ENCODE data around the gene FOXP1. TPM values are rescaled to one million over a fixed set of nuclear protein-coding genes. Genes with fewer than 3 reads are reported as not detected.
A peak's percentile ranks its signal among the peaks of the same experiment; 100 is the strongest.

The FOXP1 gene
- total and polyA plus RNA-seq, 2 of the 13 experiments (the other 11 are each of a cell fraction or from before 2014, with no cell fraction given), result 40.4 to 59.0 TPM

GRCh38 chr3:71028184-71028583 is 555.3 kb downstream of the FOXP1 start:
- BruUV-seq (replicated peaks), result no TSS peak
- in situ Hi-C loops (cut with HindIII; ENCODE audit: extremely low pct_ligation_motif_present, low pct_unique_long_range_greater_than_20kb), result no loop called here
- FAIRE-seq, result no peak

DNA sequence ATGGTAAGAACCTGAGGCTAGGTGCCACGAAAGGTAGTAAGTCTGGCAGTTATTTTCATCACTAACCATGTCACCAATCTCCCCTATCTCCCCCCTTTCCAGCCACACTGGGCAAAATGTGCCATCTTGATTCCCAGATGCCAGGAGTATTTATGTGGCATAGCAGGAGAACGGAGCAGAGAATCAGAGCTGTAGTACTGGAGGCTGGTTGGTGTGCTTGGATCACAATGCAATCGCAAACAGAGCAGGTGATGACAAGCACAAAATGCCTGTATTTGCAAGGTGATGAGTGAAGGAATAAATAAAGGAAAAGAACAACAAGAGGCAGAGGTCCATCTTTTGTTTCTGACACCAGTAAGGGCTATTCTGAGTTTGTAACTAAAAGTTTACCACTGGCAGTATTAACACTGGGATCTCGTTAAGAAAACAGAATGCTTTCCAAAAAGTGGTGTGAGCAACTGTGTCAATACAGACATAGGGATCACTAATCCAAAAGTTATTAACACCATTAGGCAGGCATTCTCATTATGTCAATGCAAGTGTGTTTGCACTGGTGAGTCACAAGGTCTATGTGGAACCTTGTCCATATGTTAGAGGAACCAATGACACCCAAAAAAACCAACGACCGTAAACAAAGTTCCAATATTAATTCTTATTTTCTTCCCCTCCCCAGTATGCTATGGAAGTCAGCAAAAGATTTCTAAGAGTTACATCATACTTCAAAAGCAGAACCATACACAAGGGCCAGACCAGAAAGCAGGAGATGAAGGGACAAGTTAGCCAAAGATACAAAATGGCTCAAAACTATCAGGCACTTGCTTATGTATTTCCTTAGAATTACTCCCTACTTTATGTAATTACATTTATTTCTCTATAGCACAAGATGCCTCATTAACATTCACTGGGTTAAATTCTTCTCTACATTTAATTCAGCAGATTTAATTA is 556.6 kb downstream of the FOXP1 start:
- in situ Hi-C loops (cut with HindIII; ENCODE audit: extremely low pct_ligation_motif_present, low pct_unique_long_range_greater_than_20kb), result no loop called here
- no peak for FAIRE-seq
- TF ChIP-seq ZBTB21 (CRISPR knock-in tag; IDR thresholded peaks at IDR 0.05), result no peak
- 0 out of 2 replicates have a peak, but pooled peaks have one; percentile 38 for TF ChIP-seq CREM (IDR thresholded peaks at IDR 0.05)
- no peak for TF ChIP-seq CREM (CRISPR knock-in tag; IDR thresholded peaks at IDR 0.05)
- no peak for TF ChIP-seq ZFP41 (CRISPR knock-in tag; IDR thresholded peaks at IDR 0.05; ENCODE audit: borderline replicate concordance)
- TF ChIP-seq FOXA3 (CRISPR knock-in tag; IDR thresholded peaks at IDR 0.05), result peak; percentile 84
- TF ChIP-seq ZSCAN9 (CRISPR knock-in tag; IDR thresholded peaks at IDR 0.05; ENCODE audit: borderline replicate concordance), result peak; percentile 50; the same call in 1 of the 2 replicates
- no peak for TF ChIP-seq ELF1 (CRISPR knock-in tag; IDR thresholded peaks at IDR 0.05)
- TF ChIP-seq JDP2 (CRISPR knock-in tag; IDR thresholded peaks at IDR 0.05; ENCODE audit: borderline replicate concordance), result no peak
- TF ChIP-seq ZNF660 (CRISPR knock-in tag; IDR thresholded peaks at IDR 0.05; ENCODE audit: borderline replicate concordance, low read depth), result no peak
- TF ChIP-seq SIN3A (IDR thresholded peaks at IDR 0.05; ENCODE audit: borderline replicate concordance, low read depth, low read length), result no peak
- peak; percentile 42; the same call in 1 of the 2 replicates for TF ChIP-seq NFIC (IDR thresholded peaks at IDR 0.05; ENCODE audit: low read length)
- no peak for TF ChIP-seq KLF12 (CRISPR knock-in tag; IDR thresholded peaks at IDR 0.05; ENCODE audit: borderline replicate concordance)
- TF ChIP-seq ZUFSP (CRISPR knock-in tag; IDR thresholded peaks at IDR 0.05; ENCODE audit: borderline replicate concordance), result no peak
- TF ChIP-seq SOX13 (IDR thresholded peaks at IDR 0.05), result no peak
- peak in 1 of 2 experiments; percentile 49; a peak in 1 of 4 replicates for TF ChIP-seq SOX13 (CRISPR knock-in tag; conservative IDR thresholded peaks at IDR 0.05 in 1 of 2, IDR thresholded peaks at IDR 0.05 in 1 of 2)

More at GRCh38 chr3:71028184-71028583, 555.3 kb downstream of the FOXP1 start:
- WGBS (ENCODE audit: low lambda C conversion rate), result 100% methylated on average over 5 of the region's 5 CpGs
- TF ChIP-seq ZNF337 (CRISPR knock-in tag; IDR thresholded peaks at IDR 0.05; ENCODE audit: borderline replicate concordance, low read depth) (no peak), ZNF761 (CRISPR knock-in tag; conservative IDR thresholded peaks at IDR 0.05) (no peak), RBM22 (optimal IDR thresholded peaks at IDR 0.05; ENCODE audit: low read length) (peak; percentile 16), ZNF614 (CRISPR knock-in tag; IDR thresholded peaks at IDR 0.05; ENCODE audit: borderline replicate concordance) (no peak)
- Histone ChIP-seq H3K27me3 (ENCODE audit: control insufficient read depth in 1 of 2, insufficient read depth in 2 of 2, low read length in 2 of 2) (no peaks in the 10 kb centered on the region), H4K20me1 (ENCODE audit: insufficient read depth, low read length) (0 out of 2 replicates have a peak, but pooled peaks cover 7% of the 10 kb centered on the region), H3K36me3 (replicated peaks in 1 of 2; ENCODE audit: control insufficient read depth in 1 of 2, insufficient read depth in 2 of 2, low read length in 2 of 2) (peaks cover 6 to 20% of the 10 kb centered on the region in 2 experiments), H3K9me3 (ENCODE audit: low read length) (no peaks in the 10 kb centered on the region), H3K4me1 (ENCODE audit: insufficient read depth, low read length) (peaks cover 63% of the 10 kb centered on the region), H2AFZ (ENCODE audit: low read length) (no peak overlapping the region), H3K27ac (ENCODE audit: extremely low read length, insufficient read depth, low read length) (no peak overlapping the region), H3K79me2 (ENCODE audit: insufficient read depth, low read length) (peaks cover 25% of the 10 kb centered on the region), H3K4me2 (ENCODE audit: low read depth, low read length) (no peak overlapping the region), H3K4me3 (replicated peaks in 1 of 3; ENCODE audit: insufficient read depth in 1 of 3, low read depth in 2 of 3, low read length in 3 of 3) (no peak overlapping the region), H3K9ac (ENCODE audit: insufficient read depth, low read depth, low read length) (no peak overlapping the region)
- ATAC-seq (no peak), DNase-seq (ENCODE audit: low spot score) (no peak)
- CTCF ChIA-PET (ENCODE audit: low intra/inter-chr PET ratio, low total read pairs), result no interaction called here
- POLR2A ChIA-PET, result interaction anchor here (0.9 kb wide), 1 partner anchor 182 kb away, joined by 3 read pairs; no protein-coding TSS in a partner anchor
- intact Hi-C loops (cut with micrococcal nuclease; ENCODE audit: unreplicated experiment), result no loop called here

More for the DNA sequence above, 556.6 kb downstream of the FOXP1 start:
- no peaks in the 10 kb centered on the region for H3K9me3 ChIP-seq (ENCODE audit: low read length)
- 0 out of 2 replicates have a peak overlapping the region, but pooled peaks have one; percentile 1 for H3K4me2 ChIP-seq (ENCODE audit: low read depth, low read length)
- ATAC-seq (peak; percentile 37), DNase-seq (ENCODE audit: low spot score) (peak; percentile 37)
- no peak overlapping the region for H3K27ac ChIP-seq (ENCODE audit: extremely low read length, insufficient read depth, low read length)
- ChIA-PET POLR2A (no interaction called here), CTCF (ENCODE audit: low intra/inter-chr PET ratio, low total read pairs) (no interaction called here)
- BruUV-seq (replicated peaks), result no TSS peak
- no peak overlapping the region for H3K9ac ChIP-seq (ENCODE audit: insufficient read depth, low read depth, low read length)
- peaks cover 11% of the 10 kb centered on the region; the same call in 1 of the 2 replicates for H4K20me1 ChIP-seq (ENCODE audit: insufficient read depth, low read length)
- H3K4me1 ChIP-seq (ENCODE audit: insufficient read depth, low read length), result peaks cover 70% of the 10 kb centered on the region
- WGBS (ENCODE audit: low lambda C conversion rate), result 60% methylated on average over 6 of the region's 6 CpGs
- no peak overlapping the region for H2AFZ ChIP-seq (ENCODE audit: low read length)
- H3K79me2 ChIP-seq (ENCODE audit: insufficient read depth, low read length), result peaks cover 33% of the 10 kb centered on the region
- H3K36me3 ChIP-seq (replicated peaks in 1 of 2; ENCODE audit: control insufficient read depth in 1 of 2, insufficient read depth in 2 of 2, low read length in 2 of 2), result peaks cover 4 to 10% of the 10 kb centered on the region in 2 experiments; a peak in 4 of 5 replicates
- no peak overlapping the region for H3K4me3 ChIP-seq (replicated peaks in 1 of 3; ENCODE audit: insufficient read depth in 1 of 3, low read depth in 2 of 3, low read length in 3 of 3)
- intact Hi-C loops (cut with micrococcal nuclease; ENCODE audit: unreplicated experiment), result no loop called here
- H3K27me3 ChIP-seq (ENCODE audit: control insufficient read depth in 1 of 2, insufficient read depth in 2 of 2, low read length in 2 of 2), result no peaks in the 10 kb centered on the region
